Activated B cell treated with CpG ODN at 0.5 μM for 24 hours (primary cell): ENCODE data around the gene EPS8L1. TPM values are rescaled to one million over a fixed set of nuclear protein-coding genes. Genes with fewer than 3 reads are reported as not detected.

Experiments used
- ATAC-seq: fragments of 200-7000 bp; cut with Tn5 transposase; one replicate; pipeline ENCODE4 v1.10.0; 2021; ENCODE audit warnings: low read depth, mild to moderate bottlenecking, moderate library complexity
- CTCF ChIA-PET: fragments of 350-600 bp; sonication (Branson Sonifier 250); formaldehyde crosslinking; loops from one replicate; lab custom pipeline; 2021; ENCODE audit warnings: antibody characterized with exemption; lab: Charles Lee
- POLR2A ChIA-PET: fragments of 350-600 bp; sonication (Branson Sonifier 250); formaldehyde crosslinking; loops from one replicate; lab custom pipeline; 2021; ENCODE audit warnings: antibody characterized with exemption; lab: Charles Lee
- DNase-seq: peaks from one replicate; pipeline ENCODE4 v3.0.0; 2022
- H3K27ac Mint-ChIP-seq: one replicate; pipeline ENCODE4 v1.8.0; 2020; ENCODE audit warnings: mixed read lengths
- H3K27me3 Mint-ChIP-seq: one replicate; pipeline ENCODE4 v1.8.0; 2021; ENCODE audit warnings: mixed read lengths
- H3K36me3 Mint-ChIP-seq: one replicate; pipeline ENCODE4 v1.8.0; 2021; ENCODE audit warnings: low read depth, mixed read lengths
- H3K4me1 Mint-ChIP-seq: one replicate; pipeline ENCODE4 v1.8.0; 2021; ENCODE audit warnings: mixed read lengths
- H3K4me3 Mint-ChIP-seq: one replicate; pipeline ENCODE4 v1.8.0; 2020; ENCODE audit warnings: mild to moderate bottlenecking, mixed read lengths
- H3K9me3 Mint-ChIP-seq: one replicate; pipeline ENCODE4 v1.8.0; 2020; ENCODE audit warnings: mixed read lengths
- intact Hi-C: fragments of 100-400 bp; cut with micrococcal nuclease; formaldehyde crosslinking; loops from one replicate; pipeline ENCODE4 v1.15.1; 2024
- total RNA-seq: library from RNA; stranded (reverse); gene quantifications from 2 replicates; pipeline ENCODE4 v1.2.3, GENCODE V29; 2022
- TF ChIP-seq, protein P1 (sequence below): fragments of 200-600 bp; IDR thresholded peaks from one replicate; pipeline ENCODE4 v1.8.0; 2022; ENCODE audit warnings: antibody characterized with exemption, mild to moderate bottlenecking

EPS8L1 gene
- total RNA-seq, 1 donor from 2014 or later = 0.38 TPM

DNA sequence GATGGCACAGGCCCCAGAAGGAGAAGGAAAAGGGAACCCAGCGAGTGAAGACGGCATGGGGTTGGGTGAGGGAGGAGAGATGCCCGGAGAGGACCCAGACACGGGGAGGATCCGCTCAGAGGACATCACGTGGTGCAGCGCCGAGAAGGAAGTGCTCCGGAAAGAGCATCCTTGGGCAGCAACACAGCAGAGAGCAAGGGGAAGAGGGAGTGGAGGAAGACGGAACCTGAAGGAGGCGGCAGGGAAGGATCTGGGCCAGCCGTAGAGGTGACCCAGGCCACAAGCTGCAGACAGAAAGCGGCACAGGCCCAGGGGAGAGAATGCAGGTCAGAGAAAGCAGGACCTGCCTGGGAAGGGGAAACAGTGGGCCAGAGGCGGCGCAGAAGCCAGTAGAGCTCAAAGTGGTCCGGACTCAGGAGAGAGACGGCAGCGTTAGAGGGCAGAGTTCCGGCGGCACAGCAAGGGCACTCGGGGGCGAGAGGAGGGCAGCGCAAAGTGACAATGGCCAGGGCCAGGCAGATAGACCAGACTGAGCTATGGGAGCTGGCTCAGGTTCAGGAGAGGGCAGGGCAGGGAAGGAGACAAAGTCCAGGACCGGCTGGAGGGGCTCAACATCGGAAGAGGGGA lies 40.7 kb downstream of the EPS8L1 start:
- Mint-ChIP-seq H3K27ac (peak overlapping the region; percentile 87), H3K36me3 (peaks cover 22% of the 10 kb centered on the region), H3K4me3 (peak overlapping the region; percentile 93), H3K4me1 (peaks cover 55% of the 10 kb centered on the region), H3K27me3 (no peaks in the 10 kb centered on the region), H3K9me3 (no peaks in the 10 kb centered on the region)
- ATAC-seq (peak; percentile 13), DNase-seq (peak; percentile 40)
- ChIA-PET POLR2A (interaction anchor here (1.1 to 2.5 kb wide), 6 partner anchors 28 to 483 kb away, joined by 3 to 13 read pairs (median 6); partner anchors contain the start of genes FIZ1, ZNF524 and ZNF628), CTCF (interaction anchor here (0.7 kb wide), 1 partner anchor 28 kb away, joined by 3 read pairs; no protein-coding TSS in a partner anchor)
- intact Hi-C loops = loop anchor here (1.0 kb wide), 1 partner anchor 35 kb away; no protein-coding TSS in a partner anchor
- TF ChIP-seq, protein P1, sequence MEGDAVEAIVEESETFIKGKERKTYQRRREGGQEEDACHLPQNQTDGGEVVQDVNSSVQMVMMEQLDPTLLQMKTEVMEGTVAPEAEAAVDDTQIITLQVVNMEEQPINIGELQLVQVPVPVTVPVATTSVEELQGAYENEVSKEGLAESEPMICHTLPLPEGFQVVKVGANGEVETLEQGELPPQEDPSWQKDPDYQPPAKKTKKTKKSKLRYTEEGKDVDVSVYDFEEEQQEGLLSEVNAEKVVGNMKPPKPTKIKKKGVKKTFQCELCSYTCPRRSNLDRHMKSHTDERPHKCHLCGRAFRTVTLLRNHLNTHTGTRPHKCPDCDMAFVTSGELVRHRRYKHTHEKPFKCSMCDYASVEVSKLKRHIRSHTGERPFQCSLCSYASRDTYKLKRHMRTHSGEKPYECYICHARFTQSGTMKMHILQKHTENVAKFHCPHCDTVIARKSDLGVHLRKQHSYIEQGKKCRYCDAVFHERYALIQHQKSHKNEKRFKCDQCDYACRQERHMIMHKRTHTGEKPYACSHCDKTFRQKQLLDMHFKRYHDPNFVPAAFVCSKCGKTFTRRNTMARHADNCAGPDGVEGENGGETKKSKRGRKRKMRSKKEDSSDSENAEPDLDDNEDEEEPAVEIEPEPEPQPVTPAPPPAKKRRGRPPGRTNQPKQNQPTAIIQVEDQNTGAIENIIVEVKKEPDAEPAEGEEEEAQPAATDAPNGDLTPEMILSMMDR = no peak

DNA sequence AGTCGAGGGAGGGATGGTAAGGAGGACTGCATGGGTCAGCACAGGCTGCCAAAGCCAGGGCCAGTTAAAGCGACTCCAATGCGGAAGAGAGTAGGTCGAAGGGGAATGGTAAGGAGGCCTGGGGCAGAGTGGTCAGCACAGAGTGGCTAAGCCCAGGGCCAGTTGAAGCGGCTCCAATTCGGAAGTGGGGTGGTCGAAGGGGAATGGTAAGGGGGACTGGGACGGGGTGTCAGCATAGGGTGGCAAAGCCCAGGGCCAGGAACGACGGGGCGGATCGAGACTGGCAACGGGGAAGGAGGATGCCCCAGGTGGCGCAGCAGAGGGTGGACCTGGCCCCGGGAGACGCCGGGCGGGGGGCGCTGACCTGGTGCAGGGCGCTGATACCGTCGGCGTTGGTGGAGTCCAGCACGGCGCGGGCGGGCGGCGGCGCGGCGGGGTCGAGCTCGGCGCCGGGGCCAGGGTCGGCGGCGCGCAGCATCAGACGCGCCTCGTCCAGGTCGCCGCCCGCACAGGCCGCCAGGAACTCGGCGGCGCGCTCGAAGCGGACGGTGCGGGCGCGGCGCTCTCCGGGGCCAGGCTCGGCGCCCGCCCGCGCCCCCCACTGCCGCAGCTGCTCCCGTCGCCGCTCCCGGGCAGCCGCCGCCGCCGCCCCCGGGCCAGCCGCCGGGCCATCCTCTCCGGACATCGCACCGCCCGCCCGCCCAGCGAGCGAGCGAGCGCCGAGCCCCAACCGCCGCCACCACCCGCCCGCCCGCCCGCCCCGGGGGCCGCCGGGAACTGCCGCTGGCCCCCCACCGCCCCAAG lies 41.4 kb downstream of the EPS8L1 start, which contains the start of gene PPP1R12C:
TSS of gene PPP1R12C (minus strand) at position 779 of the 804 bp plus-strand sequence. CDS start at position 685, 94 bp downstream.
- peaks cover 57% of the 10 kb centered on the region for H3K4me1 Mint-ChIP-seq
- CTCF ChIA-PET = interaction anchor here (1.7 kb wide), 1 partner anchor 24 kb away, joined by 6 read pairs; no protein-coding TSS in a partner anchor
- H3K4me3 Mint-ChIP-seq = peak within 1 kb of the TSS; percentile 97
- DNase-seq (peak; percentile 32), ATAC-seq (peak; percentile 9)
- H3K27ac Mint-ChIP-seq = peak within 1 kb of the TSS; percentile 87
- TF ChIP-seq, protein P1 = no peak
- peaks cover 17% of the 10 kb centered on the region for H3K36me3 Mint-ChIP-seq
- POLR2A ChIA-PET = interaction anchor here (1.1 to 2.5 kb wide), 11 partner anchors 24 to 537 kb away, joined by 3 to 16 read pairs (median 6); partner anchors contain the start of genes FIZ1, RDH13, UBE2S and ZNF524
- H3K27me3 Mint-ChIP-seq = no peaks in the 10 kb centered on the region
- intact Hi-C loops = loop anchor here (1.0 kb wide), 8 partner anchors 36 to 1002 kb away; partner anchors contain the start of genes LENG8, PPP6R1, PRPF31 and RDH13
- no peaks in the 10 kb centered on the region for H3K9me3 Mint-ChIP-seq

DNA sequence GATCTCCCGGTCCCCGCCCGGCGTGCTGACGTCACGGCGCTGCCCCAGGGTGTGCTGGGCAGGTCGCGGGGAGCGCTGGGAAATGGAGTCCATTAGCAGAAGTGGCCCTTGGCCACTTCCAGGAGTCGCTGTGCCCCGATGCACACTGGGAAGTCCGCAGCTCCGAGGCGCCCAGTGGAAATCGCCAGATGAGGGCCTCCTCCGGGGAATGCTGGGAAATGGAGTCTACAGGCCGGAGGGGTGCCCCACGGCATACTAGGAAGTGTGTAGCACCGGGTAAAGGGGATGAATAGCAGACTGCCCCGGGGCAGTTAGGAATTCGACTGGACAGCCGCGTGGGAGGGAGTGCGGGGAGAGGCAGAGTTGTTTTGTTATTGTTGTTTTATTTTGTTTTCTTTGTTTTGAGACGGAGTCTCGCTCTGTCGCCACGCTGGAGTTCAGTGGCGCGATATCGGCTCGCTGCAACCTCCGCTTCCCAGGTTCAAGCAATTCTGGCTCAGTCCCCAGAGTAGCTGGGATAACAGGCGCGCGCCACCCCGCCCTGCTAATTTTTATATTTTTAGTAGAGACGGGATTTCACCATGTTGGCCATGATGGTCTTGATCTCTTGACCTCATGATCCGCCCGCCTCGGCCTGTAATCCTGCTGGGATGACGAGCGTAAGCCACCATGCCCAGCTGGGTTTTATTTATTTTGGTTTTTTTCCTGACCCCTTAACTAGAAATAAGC lies 42.2 kb downstream of the EPS8L1 start:
- TF ChIP-seq, protein P1 = no peak
- Mint-ChIP-seq H3K9me3 (no peaks in the 10 kb centered on the region), H3K4me1 (peaks cover 55% of the 10 kb centered on the region), H3K36me3 (peaks cover 17% of the 10 kb centered on the region), H3K27ac (peak overlapping the region; percentile 83), H3K4me3 (peak overlapping the region; percentile 97), H3K27me3 (no peaks in the 10 kb centered on the region)
- CTCF ChIA-PET = interaction anchor here (1.0 to 1.7 kb wide), 3 partner anchors 23 to 386 kb away, joined by 3 to 6 read pairs (median 3); no protein-coding TSS in a partner anchor
- peak; percentile 93 for ATAC-seq
- peak; percentile 96 for DNase-seq
- POLR2A ChIA-PET = interaction anchor here (0.5 to 2.5 kb wide), 12 partner anchors 14 to 741 kb away, joined by 3 to 16 read pairs (median 4); partner anchors contain the start of genes FIZ1, KMT5C, RDH13 and UBE2S
- intact Hi-C loops = loop anchor here (1.0 kb wide), 7 partner anchors 55 to 1003 kb away; partner anchors contain the start of genes LENG8, PPP6R1, PRPF31 and RDH13

DNA sequence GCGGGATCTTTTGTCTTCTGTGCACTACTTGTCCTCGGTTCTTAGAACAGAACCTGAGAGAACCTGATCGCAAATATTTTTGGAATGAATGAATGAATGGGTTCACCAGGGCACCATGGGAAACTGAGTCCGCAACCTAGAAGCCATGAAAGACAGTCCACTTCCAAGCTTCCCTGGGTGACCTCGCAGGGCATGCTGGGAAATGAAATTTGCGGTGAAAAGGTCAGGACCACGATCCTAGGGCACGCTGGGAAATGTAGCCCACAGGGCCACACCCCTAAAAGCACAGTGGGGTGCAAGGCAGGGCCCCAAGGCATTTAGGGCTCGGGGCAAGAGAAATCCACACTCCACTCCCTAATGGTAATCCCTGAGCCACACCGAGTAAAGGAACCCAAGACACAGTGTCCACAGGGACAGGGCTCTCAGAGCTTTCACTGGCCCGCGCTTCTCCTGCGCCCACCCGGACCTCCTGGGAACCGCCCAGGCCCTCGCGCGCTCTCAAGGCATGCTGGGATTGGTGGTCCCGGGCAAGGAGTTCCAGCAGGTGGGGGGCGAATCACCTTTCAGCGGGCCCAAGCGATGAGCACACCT lies 42.8 kb downstream of the EPS8L1 start:
- peaks cover 3% of the 10 kb centered on the region for H3K27me3 Mint-ChIP-seq
- H3K36me3 Mint-ChIP-seq = peaks cover 17% of the 10 kb centered on the region
- H3K9me3 Mint-ChIP-seq = no peaks in the 10 kb centered on the region
- intact Hi-C loops = no loop called here
- no peak for DNase-seq
- ChIA-PET POLR2A (interaction anchor here (0.5 to 2.5 kb wide), 9 partner anchors 56 to 742 kb away, joined by 3 to 16 read pairs (median 4); partner anchors contain the start of genes FIZ1, KMT5C, RDH13 and UBE2S), CTCF (interaction anchor here (1.0 to 1.7 kb wide), 3 partner anchors 23 to 385 kb away, joined by 3 to 6 read pairs (median 3); no protein-coding TSS in a partner anchor)
- TF ChIP-seq, protein P1 = no peak
- no peak for ATAC-seq
- H3K4me3 Mint-ChIP-seq = peak overlapping the region; percentile 97
- peaks cover 48% of the 10 kb centered on the region for H3K4me1 Mint-ChIP-seq
- peak overlapping the region; percentile 83 for H3K27ac Mint-ChIP-seq
